Endothelial cell (in vitro differentiated cells): ENCODE data around the gene SNX24. TPM values are rescaled to one million over a fixed set of nuclear protein-coding genes. Genes with fewer than 3 reads are reported as not detected.
A peak's percentile ranks its signal among the peaks of the same experiment; 100 is the strongest.

ENCODE experiments used
- DNase-seq: peaks from one replicate; pipeline ENCODE4 v3.0.0; 2021; ENCODE audit warnings: low spot score
- H3K27ac Mint-ChIP-seq: one replicate; pipeline ENCODE4 v1.8.0; 2021; ENCODE audit warnings: mixed read lengths, inconsistent platforms; ENCODE audit not compliant: unreplicated experiment
- H3K27me3 Mint-ChIP-seq: one replicate; pipeline ENCODE4 v1.8.0; 2021; ENCODE audit warnings: mild to moderate bottlenecking, moderate library complexity, mixed read lengths, inconsistent platforms; ENCODE audit not compliant: unreplicated experiment
- H3K36me3 Mint-ChIP-seq: one replicate; pipeline ENCODE4 v1.8.0; 2021; ENCODE audit warnings: mild to moderate bottlenecking, low read depth, mixed read lengths, inconsistent platforms; ENCODE audit not compliant: unreplicated experiment
- H3K4me1 Mint-ChIP-seq: one replicate; pipeline ENCODE4 v1.8.0; 2021; ENCODE audit warnings: mild to moderate bottlenecking, mixed read lengths, inconsistent platforms; ENCODE audit not compliant: unreplicated experiment
- H3K4me3 Mint-ChIP-seq: one replicate; pipeline ENCODE4 v1.8.0; 2021; ENCODE audit warnings: mild to moderate bottlenecking, mixed read lengths, inconsistent platforms; ENCODE audit not compliant: unreplicated experiment
- H3K9me3 Mint-ChIP-seq: one replicate; pipeline ENCODE4 v1.8.0; 2021; ENCODE audit warnings: mixed read lengths, inconsistent platforms; ENCODE audit not compliant: unreplicated experiment
- CTCF ChIP-seq: fragments of 200-600 bp; sonication (generic); IDR thresholded peaks from one replicate; pipeline ENCODE4 v1.5.0; 2021; ENCODE audit warnings: antibody characterized with exemption; ENCODE audit not compliant: unreplicated experiment
- total RNA-seq: library from RNA; stranded (reverse); fragmentation: NEBNext Ultra II Directional; extraction: Animal tissue kit (Norgen Biotek cat#: 25700); gene quantifications from one replicate; pipeline ENCODE4 v1.2.1, GENCODE V29; 2021; ENCODE audit not compliant: unreplicated experiment

Gene SNX24
- total RNA-seq, 1 donor from 2014 or later: 16.1 TPM

- Mint-ChIP-seq H3K4me1 (peaks cover 6% of the 10 kb centered on the region), H3K27ac (no peak overlapping the region), H3K36me3 (no peaks in the 10 kb centered on the region), H3K27me3 (peaks cover 2% of the 10 kb centered on the region), H3K4me3 (no peak overlapping the region), H3K9me3 (no peaks in the 10 kb centered on the region)
- peak; percentile 80 for DNase-seq
- TF ChIP-seq CTCF: peak; percentile 70
Measured at GRCh38 chr5:122999947-123000563, 154.6 kb downstream of the SNX24 start.

GRCh38 chr5:123000731-123001130 lies 155.3 kb downstream of the SNX24 start:
- Mint-ChIP-seq H3K36me3 (no peaks in the 10 kb centered on the region), H3K27me3 (peaks cover 2% of the 10 kb centered on the region), H3K4me1 (peaks cover 6% of the 10 kb centered on the region), H3K9me3 (no peaks in the 10 kb centered on the region), H3K4me3 (no peak overlapping the region), H3K27ac (no peak overlapping the region)
- DNase-seq: no peak
- no peak for TF ChIP-seq CTCF

DNA sequence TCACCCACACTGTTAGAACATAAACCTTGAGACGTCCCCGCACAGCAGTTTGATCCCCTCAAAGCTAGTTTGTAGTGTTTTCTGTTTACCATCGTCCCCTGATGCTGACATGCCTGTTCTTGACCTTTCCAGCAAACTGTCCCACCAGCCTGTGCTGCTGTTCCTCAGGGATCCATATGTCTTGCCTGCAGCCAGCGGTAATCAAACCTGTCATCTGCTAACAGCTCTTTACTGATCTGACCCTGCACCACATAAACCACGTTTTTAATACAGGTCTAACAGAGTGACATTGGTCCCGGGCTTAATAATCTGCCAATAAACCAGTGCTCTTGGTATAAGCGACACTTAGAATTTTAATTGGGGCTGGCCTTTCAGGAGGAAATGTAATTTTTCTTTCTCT lies 156.4 kb downstream of the SNX24 start:
- no peaks in the 10 kb centered on the region for H3K9me3 Mint-ChIP-seq
- peaks cover 2% of the 10 kb centered on the region for H3K27me3 Mint-ChIP-seq
- TF ChIP-seq CTCF: no peak
- no peak for DNase-seq
- no peaks in the 10 kb centered on the region for H3K36me3 Mint-ChIP-seq
- H3K4me3 Mint-ChIP-seq: no peak overlapping the region
- peaks cover 6% of the 10 kb centered on the region for H3K4me1 Mint-ChIP-seq
- no peak overlapping the region for H3K27ac Mint-ChIP-seq

DNA sequence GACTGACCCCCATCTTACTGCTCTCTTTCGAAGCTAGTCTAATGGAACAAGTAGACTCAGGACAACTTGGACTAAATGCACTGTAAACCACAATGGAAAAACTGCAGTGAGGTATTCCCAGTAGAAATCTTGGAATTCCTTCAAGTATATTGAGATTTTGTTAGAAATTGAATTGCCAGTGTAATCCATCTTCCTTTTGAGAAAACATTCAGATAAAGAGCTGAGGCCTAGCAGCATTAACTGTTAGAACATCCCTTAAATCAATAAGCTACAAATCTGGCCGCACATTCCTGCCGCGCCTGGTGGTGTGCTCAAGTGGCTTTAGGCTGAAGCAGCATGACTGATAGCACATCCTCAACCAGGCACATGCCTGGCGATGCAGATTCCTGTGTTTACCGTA lies 161.8 kb downstream of the SNX24 start:
- TF ChIP-seq CTCF: no peak
- Mint-ChIP-seq H3K4me3 (no peak overlapping the region), H3K4me1 (peaks cover 8% of the 10 kb centered on the region), H3K27ac (no peak overlapping the region), H3K36me3 (peaks cover 4% of the 10 kb centered on the region), H3K27me3 (no peaks in the 10 kb centered on the region), H3K9me3 (no peaks in the 10 kb centered on the region)
- no peak for DNase-seq

DNA sequence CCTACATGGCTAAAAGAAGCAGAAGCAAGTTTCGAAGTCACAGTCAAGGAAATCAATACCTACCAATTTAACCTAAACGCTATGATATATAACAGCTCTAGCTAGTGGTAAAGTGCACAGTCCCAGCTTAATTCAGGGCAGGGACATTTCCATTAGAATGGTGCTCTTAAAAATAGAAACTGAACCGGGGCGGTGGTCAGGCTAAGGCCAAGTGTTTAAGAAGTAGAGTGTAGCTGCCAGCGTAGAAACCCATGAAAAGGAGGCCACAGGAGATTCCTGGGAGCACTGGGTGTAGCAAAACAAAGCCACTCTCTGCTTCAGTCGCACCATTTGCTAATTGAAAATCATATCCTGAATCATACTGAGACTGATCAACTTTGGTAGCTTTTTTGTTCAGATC lies 162.3 kb downstream of the SNX24 start:
- Mint-ChIP-seq H3K27me3 (no peaks in the 10 kb centered on the region), H3K27ac (no peak overlapping the region), H3K4me3 (no peak overlapping the region), H3K4me1 (peaks cover 8% of the 10 kb centered on the region), H3K9me3 (no peaks in the 10 kb centered on the region), H3K36me3 (peaks cover 5% of the 10 kb centered on the region)
- no peak for TF ChIP-seq CTCF
- DNase-seq: no peak
